ENCODE data around the gene TEX13B.

GRCh38 chrX:107968623-107969022, 13.5 kb downstream of the TEX13B start:
- TF ChIP-seq POLR2A (IDR thresholded peaks at IDR 0.05; ENCODE audit: low read length) = no peak
- no peak for TF ChIP-seq GATA1 (IDR thresholded peaks at IDR 0.05; ENCODE audit: low read depth, low read length)

Data from erythroblast (primary cell).